Measurements from ENCODE around the gene CDCA7L. TPM values are rescaled to one million over a fixed set of nuclear protein-coding genes. Genes with fewer than 3 reads are reported as not detected.

Gene CDCA7L
- total RNA-seq, 1 experiment from 2014 or later: 59.9 TPM

GRCh38 chr7:21969822-21970221 lies 24.1 kb upstream of the CDCA7L start:
- POLR2A ChIA-PET (ENCODE audit: unreplicated experiment): no interaction called here
- no peak for DNase-seq
- TF ChIP-seq EZH2 (IDR thresholded peaks at IDR 0.05; ENCODE audit: low read length, unreplicated experiment) (no peak), CTCF (conservative IDR thresholded peaks at IDR 0.05; ENCODE audit: low read depth, low read length) (no peak), EZH2phosphoT487 (IDR thresholded peaks at IDR 0.05; ENCODE audit: borderline replicate concordance, low read length) (no peak)
- no peak overlapping the region for H3K4me3 ChIP-seq (ENCODE audit: low read length)
- no peaks in the 10 kb centered on the region for H3K9me3 ChIP-seq (ENCODE audit: low read length)
- H3F3A ChIP-seq (ENCODE audit: low read length, unreplicated experiment): no peaks in the 10 kb centered on the region
- no peaks in the 10 kb centered on the region for H3K79me2 ChIP-seq (ENCODE audit: low read length)
- no peak overlapping the region for H3K9ac ChIP-seq (ENCODE audit: low read length)
- H3K9me2 ChIP-seq (replicated peaks; ENCODE audit: low read length): no peaks in the 10 kb centered on the region
- no peak overlapping the region for H3K27ac ChIP-seq (ENCODE audit: low read length)
- intact Hi-C loops (cut with micrococcal nuclease): no loop called here
- no peak overlapping the region for H2AFZ ChIP-seq (ENCODE audit: low read length)
- no peak for ATAC-seq
- H3K36me3 ChIP-seq (ENCODE audit: low read depth, low read length): no peaks in the 10 kb centered on the region
- no peaks in the 10 kb centered on the region for H3K4me1 ChIP-seq (ENCODE audit: insufficient read depth, low read length)
- no peaks in the 10 kb centered on the region for H4K20me1 ChIP-seq (ENCODE audit: low read length)
- CTCF ChIA-PET: no interaction called here
- no peak overlapping the region for H3K4me2 ChIP-seq (ENCODE audit: low read length)
- no TSS peak for BruUV-seq (replicated peaks)
- no peaks in the 10 kb centered on the region for H3K27me3 ChIP-seq (ENCODE audit: low read length)

- DNase-seq (no peak), ATAC-seq (no peak)
- ChIA-PET CTCF (no interaction called here), POLR2A (ENCODE audit: unreplicated experiment) (no interaction called here)
- Histone ChIP-seq H3K27me3 (ENCODE audit: low read length) (no peaks in the 10 kb centered on the region), H3K9me3 (ENCODE audit: low read length) (no peaks in the 10 kb centered on the region), H4K20me1 (ENCODE audit: low read length) (no peaks in the 10 kb centered on the region), H3K4me3 (ENCODE audit: low read length) (no peak overlapping the region), H3K27ac (ENCODE audit: low read length) (no peak overlapping the region), H3K36me3 (ENCODE audit: low read depth, low read length) (no peaks in the 10 kb centered on the region), H2AFZ (ENCODE audit: low read length) (no peak overlapping the region), H3K4me2 (ENCODE audit: low read length) (no peak overlapping the region), H3K9me2 (replicated peaks; ENCODE audit: low read length) (no peaks in the 10 kb centered on the region), H3K79me2 (ENCODE audit: low read length) (no peaks in the 10 kb centered on the region), H3K9ac (ENCODE audit: low read length) (no peak overlapping the region), H3K4me1 (ENCODE audit: insufficient read depth, low read length) (no peaks in the 10 kb centered on the region), H3F3A (ENCODE audit: low read length, unreplicated experiment) (no peaks in the 10 kb centered on the region)
- TF ChIP-seq CTCF (conservative IDR thresholded peaks at IDR 0.05; ENCODE audit: low read depth, low read length): no peak
- no peak for TF ChIP-seq EZH2phosphoT487 (IDR thresholded peaks at IDR 0.05; ENCODE audit: borderline replicate concordance, low read length)
- no peak for TF ChIP-seq EZH2 (IDR thresholded peaks at IDR 0.05; ENCODE audit: low read length, unreplicated experiment)
- no TSS peak for BruUV-seq (replicated peaks)
- intact Hi-C loops (cut with micrococcal nuclease): no loop called here
These were observed 21.9 kb upstream of the CDCA7L start for GRCh38 chr7:21967598-21968003.

GRCh38 chr7:21966271-21966670 lies 20.6 kb upstream of the CDCA7L start:
- Histone ChIP-seq H3K4me1 (ENCODE audit: insufficient read depth, low read length) (no peaks in the 10 kb centered on the region), H3K4me2 (ENCODE audit: low read length) (no peak overlapping the region), H3F3A (ENCODE audit: low read length, unreplicated experiment) (no peaks in the 10 kb centered on the region), H3K36me3 (ENCODE audit: low read depth, low read length) (no peaks in the 10 kb centered on the region), H4K20me1 (ENCODE audit: low read length) (no peaks in the 10 kb centered on the region), H3K9me2 (replicated peaks; ENCODE audit: low read length) (no peaks in the 10 kb centered on the region), H3K79me2 (ENCODE audit: low read length) (no peaks in the 10 kb centered on the region), H3K9ac (ENCODE audit: low read length) (no peak overlapping the region), H2AFZ (ENCODE audit: low read length) (no peak overlapping the region), H3K9me3 (ENCODE audit: low read length) (no peaks in the 10 kb centered on the region), H3K27me3 (ENCODE audit: low read length) (no peaks in the 10 kb centered on the region), H3K4me3 (ENCODE audit: low read length) (no peak overlapping the region), H3K27ac (ENCODE audit: low read length) (no peak overlapping the region)
- DNase-seq (no peak), ATAC-seq (no peak)
- ChIA-PET CTCF (no interaction called here), POLR2A (ENCODE audit: unreplicated experiment) (no interaction called here)
- no peak for TF ChIP-seq CTCF (conservative IDR thresholded peaks at IDR 0.05; ENCODE audit: low read depth, low read length)
- no peak for TF ChIP-seq EZH2phosphoT487 (IDR thresholded peaks at IDR 0.05; ENCODE audit: borderline replicate concordance, low read length)
- no peak for TF ChIP-seq EZH2 (IDR thresholded peaks at IDR 0.05; ENCODE audit: low read length, unreplicated experiment)
- no TSS peak for BruUV-seq (replicated peaks)
- intact Hi-C loops (cut with micrococcal nuclease): no loop called here

All from PC-3 (cell line).